Measurements from ENCODE around the gene PGAP2. TPM values are rescaled to one million over a fixed set of nuclear protein-coding genes. Genes with fewer than 3 reads are reported as not detected.

The PGAP2 gene
- total and polyA plus RNA-seq, 9 donors, result 7.7 to 17.6 (median 13.1) TPM

DNA sequence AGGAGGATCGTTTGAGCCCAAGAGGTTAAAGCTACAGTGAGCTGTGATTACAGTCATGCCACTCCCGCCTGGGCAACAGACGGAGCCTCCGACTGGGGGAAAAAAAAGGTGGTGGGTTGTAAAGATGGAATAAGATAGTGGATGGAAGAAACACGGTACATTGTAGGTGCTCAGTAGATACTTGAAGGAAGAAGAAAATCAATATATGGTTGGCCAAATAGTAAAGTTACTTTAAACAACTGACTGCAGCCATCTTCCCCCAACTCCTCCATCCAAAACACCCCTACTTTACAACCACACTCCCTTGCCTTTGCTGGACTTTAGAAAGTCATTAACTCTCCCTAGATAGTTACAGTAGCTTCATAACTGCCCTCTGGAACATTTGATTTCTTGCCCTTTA lies 8.5 kb upstream of the PGAP2 start:
- H3K4me1 ChIP-seq (ENCODE audit: insufficient read depth), result peaks cover 5% of the 10 kb centered on the region
- H3K9me3 ChIP-seq, result no peaks in the 10 kb centered on the region
- no peak overlapping the region for H3K27ac ChIP-seq
- WGBS, 3 donors, result 66 to 85% (median 66%) methylated on average over 5 of the region's 5 CpGs
- H3K36me3 ChIP-seq, result no peaks in the 10 kb centered on the region
- H3K27me3 ChIP-seq, result no peaks in the 10 kb centered on the region
- no peak overlapping the region for H3K4me3 ChIP-seq
- intact Hi-C loops (cut with DNase I), result loop anchor here in 3 of 4 donors (5.0 to 10.0 kb wide), 3 partner anchors 37 to 45 kb away; partner anchors contain the start of gene RHOG (in 2 of the 3)
- DNase-seq, result no peak
- TF ChIP-seq, protein P1, sequence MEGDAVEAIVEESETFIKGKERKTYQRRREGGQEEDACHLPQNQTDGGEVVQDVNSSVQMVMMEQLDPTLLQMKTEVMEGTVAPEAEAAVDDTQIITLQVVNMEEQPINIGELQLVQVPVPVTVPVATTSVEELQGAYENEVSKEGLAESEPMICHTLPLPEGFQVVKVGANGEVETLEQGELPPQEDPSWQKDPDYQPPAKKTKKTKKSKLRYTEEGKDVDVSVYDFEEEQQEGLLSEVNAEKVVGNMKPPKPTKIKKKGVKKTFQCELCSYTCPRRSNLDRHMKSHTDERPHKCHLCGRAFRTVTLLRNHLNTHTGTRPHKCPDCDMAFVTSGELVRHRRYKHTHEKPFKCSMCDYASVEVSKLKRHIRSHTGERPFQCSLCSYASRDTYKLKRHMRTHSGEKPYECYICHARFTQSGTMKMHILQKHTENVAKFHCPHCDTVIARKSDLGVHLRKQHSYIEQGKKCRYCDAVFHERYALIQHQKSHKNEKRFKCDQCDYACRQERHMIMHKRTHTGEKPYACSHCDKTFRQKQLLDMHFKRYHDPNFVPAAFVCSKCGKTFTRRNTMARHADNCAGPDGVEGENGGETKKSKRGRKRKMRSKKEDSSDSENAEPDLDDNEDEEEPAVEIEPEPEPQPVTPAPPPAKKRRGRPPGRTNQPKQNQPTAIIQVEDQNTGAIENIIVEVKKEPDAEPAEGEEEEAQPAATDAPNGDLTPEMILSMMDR (IDR thresholded peaks at IDR 0.05), result no peak

DNA sequence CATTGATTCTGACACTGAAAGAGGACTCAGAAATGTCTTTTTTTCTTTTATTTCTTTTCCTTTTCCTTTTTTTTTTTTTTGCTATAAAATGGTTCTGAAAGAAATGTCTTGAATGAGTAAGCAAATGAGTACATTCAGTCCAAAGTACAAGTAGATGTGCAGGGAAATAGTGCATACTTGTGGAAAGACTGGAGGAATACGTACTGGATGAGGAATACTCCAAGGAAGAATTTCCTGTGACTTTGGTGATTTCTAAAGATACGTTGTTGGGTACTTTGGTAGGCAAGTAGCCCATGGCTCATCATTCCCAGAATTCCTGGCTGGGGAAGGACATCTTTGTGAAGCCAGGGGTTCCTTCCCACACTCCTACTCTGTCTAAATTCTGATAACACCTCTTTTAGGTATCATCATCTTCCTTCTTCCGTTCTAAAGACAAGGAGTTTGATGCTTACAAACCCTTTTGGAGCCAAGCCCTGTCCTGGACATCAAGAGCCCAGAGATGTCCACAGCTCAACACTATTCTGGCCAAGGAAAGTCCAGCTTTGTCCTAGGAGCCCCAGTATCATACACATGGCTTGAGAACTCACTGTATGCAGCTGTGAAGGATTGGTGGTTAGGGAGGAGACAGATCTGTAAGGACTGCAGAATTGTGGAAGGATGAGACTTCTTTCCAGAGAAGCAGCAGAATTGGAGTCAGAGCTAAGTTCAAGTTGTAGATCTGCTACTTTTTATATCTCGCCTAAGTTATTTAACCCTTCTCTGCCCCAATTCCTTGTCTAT lies 6.2 kb upstream of the PGAP2 start:
- DNase-seq, result no peak
- Histone ChIP-seq H3K36me3 (no peaks in the 10 kb centered on the region), H3K4me3 (no peak overlapping the region), H3K27me3 (no peaks in the 10 kb centered on the region), H3K4me1 (ENCODE audit: insufficient read depth) (peaks cover 2% of the 10 kb centered on the region), H3K9me3 (no peaks in the 10 kb centered on the region), H3K27ac (no peak overlapping the region)
- 56 to 62% (median 57%) methylated on average over 4 of the region's 4 CpGs for WGBS, 3 donors
- intact Hi-C loops (cut with DNase I), result no loop called here
- TF ChIP-seq EP300 (IDR thresholded peaks at IDR 0.05) (no peak), POLR2A (IDR thresholded peaks at IDR 0.05) (no peak)
- TF ChIP-seq, protein P1 (IDR thresholded peaks at IDR 0.05), result no peak

DNA sequence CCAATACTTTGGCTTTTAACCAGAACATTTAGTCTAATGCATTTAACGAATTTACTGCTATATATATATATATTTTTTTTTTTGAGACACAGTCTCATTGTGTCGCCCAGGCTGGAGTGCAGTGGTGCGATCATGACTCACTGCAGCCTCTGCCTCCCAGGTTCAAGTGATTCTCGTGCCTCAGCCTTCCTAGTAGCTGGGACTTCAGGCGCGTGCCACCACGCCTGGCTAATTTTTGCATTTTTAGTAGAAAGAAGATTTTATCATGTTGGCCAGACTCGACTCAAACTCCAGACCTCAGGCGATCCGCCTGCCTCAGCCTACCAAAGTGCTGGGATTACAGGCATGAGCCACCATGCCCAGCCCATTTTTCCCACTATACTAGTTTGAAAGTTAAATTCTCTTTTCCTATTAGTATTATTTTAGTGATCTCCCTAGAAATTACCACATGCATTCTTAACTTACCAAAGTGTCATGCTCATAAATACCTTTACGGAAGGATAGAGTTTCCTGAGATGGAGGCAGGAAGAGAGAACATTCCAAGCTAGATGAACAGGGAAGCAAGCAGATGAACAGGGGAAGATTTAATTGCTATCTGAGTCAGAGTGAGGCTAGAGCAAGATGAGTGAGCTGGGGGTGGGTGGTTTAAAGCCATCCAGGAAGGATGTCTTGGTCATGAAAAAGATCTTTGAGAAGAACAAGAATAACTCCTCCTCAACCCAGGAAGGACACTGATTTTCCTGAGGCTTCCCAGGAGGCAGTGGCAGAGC lies 4.4 kb upstream of the PGAP2 start:
- TF ChIP-seq, protein P1 (IDR thresholded peaks at IDR 0.05), result no peak
- no peak for TF ChIP-seq EP300 (IDR thresholded peaks at IDR 0.05)
- TF ChIP-seq POLR2A (IDR thresholded peaks at IDR 0.05), result no peak
- Histone ChIP-seq H3K9me3 (no peaks in the 10 kb centered on the region), H3K36me3 (no peaks in the 10 kb centered on the region), H3K27ac (no peak overlapping the region), H3K4me3 (no peak overlapping the region), H3K4me1 (ENCODE audit: insufficient read depth) (peaks cover 2% of the 10 kb centered on the region), H3K27me3 (no peaks in the 10 kb centered on the region)
- no peak for DNase-seq
- intact Hi-C loops (cut with DNase I), result no loop called here
- WGBS, 3 donors, result 87 to 93% (median 88%) methylated on average over 11 of the region's 11 CpGs

DNA sequence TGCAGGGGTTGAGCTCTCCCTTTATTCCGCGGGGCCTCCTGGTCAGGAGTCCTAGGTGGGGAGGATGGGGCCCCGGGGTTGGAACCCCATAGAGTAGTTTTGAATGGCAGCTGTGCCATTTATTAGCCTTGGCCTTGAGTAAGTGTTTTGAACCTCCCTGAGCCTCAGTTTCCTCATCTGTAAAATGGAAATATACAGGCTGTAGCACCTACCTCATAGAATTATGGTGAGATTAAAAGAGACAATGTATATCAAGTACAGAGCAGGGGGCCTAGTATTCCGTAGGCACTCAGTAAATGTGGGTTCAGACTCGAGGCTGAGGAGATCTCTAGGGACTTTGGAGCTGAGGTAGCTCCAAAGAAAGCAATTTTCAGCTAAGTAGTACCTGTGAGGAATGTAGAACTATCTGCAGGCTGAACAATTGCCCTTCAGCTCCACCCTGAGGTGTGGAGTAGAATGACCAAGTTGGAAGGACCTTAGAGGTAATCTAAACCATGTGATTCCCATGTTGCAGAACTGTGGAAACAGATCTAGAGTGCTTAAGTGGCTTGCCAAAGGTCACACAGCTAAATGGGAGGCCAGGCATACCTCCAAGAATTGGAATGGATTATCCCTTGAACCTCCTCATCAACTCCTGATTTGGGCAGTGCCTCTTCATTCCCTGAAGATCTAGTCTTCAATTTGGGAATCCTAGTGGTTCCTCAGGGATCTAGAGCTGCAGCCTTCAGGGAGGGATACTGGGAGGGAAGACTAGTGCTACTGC lies 682 bp downstream of the PGAP2 start:
- 24 to 29% (median 25%) methylated on average over 5 of the region's 5 CpGs for WGBS, 3 donors
- H3K27me3 ChIP-seq, result no peaks in the 10 kb centered on the region
- H3K27ac ChIP-seq, result no peak overlapping the region
- peaks cover 3% of the 10 kb centered on the region for H3K4me1 ChIP-seq (ENCODE audit: insufficient read depth)
- peak overlapping the region; percentile 38 for H3K4me3 ChIP-seq
- no peak for DNase-seq
- H3K9me3 ChIP-seq, result no peaks in the 10 kb centered on the region
- intact Hi-C loops (cut with DNase I), result no loop called here
- no peaks in the 10 kb centered on the region for H3K36me3 ChIP-seq
- TF ChIP-seq EP300 (IDR thresholded peaks at IDR 0.05), result no peak
- TF ChIP-seq, protein P1 (IDR thresholded peaks at IDR 0.05), result peak in 1 of 3 donors; percentile 7
- no peak for TF ChIP-seq POLR2A (IDR thresholded peaks at IDR 0.05)

Measured in ovary (tissue), 9 donors.